Heart left ventricle (tissue), 13 donors: ENCODE measurements around the gene CYSTM1.

Source experiments
- CTCF ChIP-seq, 12 donors: fragments of 200-600 bp; sonication (generic) in 4 of 12; IDR thresholded peaks; one replicate each; pipeline versions ENCODE4 v1.5.0 to v1.8.0; 2018 to 2022; ENCODE audit warnings: antibody characterized with exemption in 12 of 12, mild to moderate bottlenecking in 5 of 12
- POLR2A ChIP-seq, 2 donors: fragments of 450-650 bp; IDR thresholded peaks; one replicate each; pipeline ENCODE4 v1.6.1; 2017; ENCODE audit warnings: antibody characterized with exemption in 2 of 2, mild to moderate bottlenecking in 2 of 2, moderate library complexity in 2 of 2
- donor health status: ischemic (EF 13 %, LVEDD 7.1; RV severe dilation, severe dysfunction).
- donor health status: DM: no; HTN: yes; CAD: no.
- donor health status: DM: no; HTN: no; CAD: no.
- donor health status: ischemic (EF 25% LVEDD 6.9; RV normal size, moderate dysfunction).
- donor health status: ischemic (EF 25% LVEDD 5.7; RV mildly dilated, moderate dysfunction).
- donor health status: ischemic (EF 35%, LVEDD 5.7; RV mildly dilated, moderate dysfunction).
- donor health status: nonischemic (EF 11% LVEDD 7.7; RV severe dilation, severe dysfunction).
- donor health status: DM: yes; HTN: yes; CAD: no.
- donor health status: PGD.
- donor health status: ischemic (EF 29% LVEDD 5.4; RV normal size, mild dysfunction).
- donor health status: nonischemic (EF 23%, LVEDD 6.1; RV moderate dilation, normal function).

GRCh38 chr5:140220032-140220697 is 45.2 kb downstream of the CYSTM1 start:
- TF ChIP-seq CTCF (IDR thresholded peaks at IDR 0.05) (no peak), POLR2A (IDR thresholded peaks at IDR 0.05) (no peak)
